ENCODE data around the gene POU2AF3. TPM values are rescaled to one million over a fixed set of nuclear protein-coding genes. Genes with fewer than 3 reads are reported as not detected.

Gene POU2AF3
- total RNA-seq, 1 experiment from 2014 or later: not detected

GRCh38 chr11:111308140-111308539, 9.8 kb downstream of the POU2AF3 start:
- POLR2A ChIA-PET: no interaction called here
- H3K79me2 ChIP-seq (ENCODE audit: insufficient read depth, low read length): no peaks in the 10 kb centered on the region
- no peak overlapping the region for H2AFZ ChIP-seq (ENCODE audit: low read depth, low read length, poor library complexity, severe bottlenecking)
- no peaks in the 10 kb centered on the region for H4K20me1 ChIP-seq (ENCODE audit: insufficient read depth)
- CTCF ChIA-PET: no interaction called here
- TF ChIP-seq ATF3 (IDR thresholded peaks at IDR 0.05) (no peak), SRF (IDR thresholded peaks at IDR 0.05; ENCODE audit: low read depth) (no peak), ZFX (IDR thresholded peaks at IDR 0.05) (no peak), EZH2phosphoT487 (IDR thresholded peaks at IDR 0.05; ENCODE audit: borderline replicate concordance) (no peak), FOSL1 (IDR thresholded peaks at IDR 0.05; ENCODE audit: low read depth) (no peak), CBX3 (IDR thresholded peaks at IDR 0.05; ENCODE audit: low read depth) (no peak), CEBPB (IDR thresholded peaks at IDR 0.05; ENCODE audit: low read depth) (no peak), EZH2 (IDR thresholded peaks at IDR 0.05) (no peak), EGR1 (IDR thresholded peaks at IDR 0.05; ENCODE audit: low read depth) (no peak), POLR2A (IDR thresholded peaks at IDR 0.05; ENCODE audit: borderline replicate concordance, extremely low read depth, insufficient read depth, insufficient read length) (no peak), ELF1 (IDR thresholded peaks at IDR 0.05; ENCODE audit: borderline replicate concordance, low read depth) (no peak), TCF7L2 (IDR thresholded peaks at IDR 0.05; ENCODE audit: borderline replicate concordance, extremely low read depth, insufficient read depth, insufficient read length) (no peak), REST (IDR thresholded peaks at IDR 0.05; ENCODE audit: low read depth) (no peak), MAX (IDR thresholded peaks at IDR 0.05) (no peak), CTCF (IDR thresholded peaks at IDR 0.05 in 2 of 3, conservative IDR thresholded peaks at IDR 0.05 in 1 of 3; ENCODE audit: borderline replicate concordance in 1 of 3, insufficient read depth in 1 of 3, low read depth in 2 of 3, low read length in 2 of 3) (no peak)
- no TSS peak for BruUV-seq (replicated peaks)
- H3K36me3 ChIP-seq (ENCODE audit: control insufficient read depth in 1 of 2, insufficient read depth in 2 of 2, low read length in 2 of 2): no peaks in the 10 kb centered on the region
- DNase-seq (ENCODE audit: low read depth, low spot score): no peak
- no peak overlapping the region for H3K4me3 ChIP-seq (replicated peaks in 1 of 2; ENCODE audit: low read depth in 1 of 2, low read length in 2 of 2)
- H3K27me3 ChIP-seq (ENCODE audit: insufficient read depth, low read length): peaks cover 46% of the 10 kb centered on the region
- intact Hi-C loops (cut with micrococcal nuclease): no loop called here
- H3K9ac ChIP-seq (ENCODE audit: low read length): no peak overlapping the region
- H3K9me3 ChIP-seq (ENCODE audit: control insufficient read depth in 1 of 2, insufficient read depth in 1 of 2, low read depth in 1 of 2, low read length in 2 of 2): no peaks in the 10 kb centered on the region
- RAD21 ChIA-PET (ENCODE audit: low non-redundant PET in 1 of 2, low total read pairs in 2 of 2, uncharacterized antibody in 2 of 2, unreplicated experiment in 2 of 2): no interaction called here
- H3K4me2 ChIP-seq (ENCODE audit: low read length): no peak overlapping the region
- ATAC-seq: 0 out of 2 replicates have a peak, but pooled peaks have one; percentile 32
- H3K4me1 ChIP-seq (ENCODE audit: control insufficient read depth in 1 of 2, insufficient read depth in 2 of 2, low read length in 2 of 2): no peaks in the 10 kb centered on the region; a peak in 1 of 4 replicates
- H3K9me2 ChIP-seq (ENCODE audit: insufficient read depth): no peaks in the 10 kb centered on the region
- H3K27ac ChIP-seq (ENCODE audit: low read depth, low read length): no peak overlapping the region

Measured in HCT116 (cell line).